ENCODE results near the gene TAF4. TPM values are rescaled to one million over a fixed set of nuclear protein-coding genes. Genes with fewer than 3 reads are reported as not detected.

TAF4 gene
- total and polyA plus RNA-seq, 2 of the 13 experiments (the other 11 are each of a cell fraction or from before 2014, with no cell fraction given), result 5.9 to 12.0 TPM

DNA sequence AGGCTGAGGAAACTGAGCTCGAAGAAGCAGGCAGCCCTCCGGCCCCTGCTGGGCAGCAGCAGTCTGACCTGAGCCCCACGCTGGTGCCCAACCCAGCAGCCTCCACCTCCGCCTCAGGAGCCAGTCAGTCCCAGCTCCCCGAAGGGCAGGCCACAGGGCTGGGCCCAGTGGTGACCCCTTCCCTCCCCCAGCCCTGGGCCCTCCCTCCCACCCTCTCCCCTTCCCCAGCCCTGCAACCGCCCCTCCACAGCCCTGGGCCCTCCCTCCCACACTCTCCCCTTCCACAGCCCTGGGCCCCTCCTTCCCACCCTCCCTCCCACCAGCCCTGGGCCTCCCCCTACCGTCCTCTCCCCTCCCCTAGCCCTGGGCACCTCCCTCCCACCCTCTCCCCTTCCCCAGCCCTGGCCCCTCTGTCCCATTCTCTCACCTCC lies 115.0 kb downstream of the TAF4 start:
- H3K4me3 ChIP-seq (replicated peaks in 1 of 3; ENCODE audit: insufficient read depth in 1 of 3, low read depth in 2 of 3, low read length in 3 of 3), result no peak overlapping the region
- intact Hi-C loops (cut with micrococcal nuclease; ENCODE audit: unreplicated experiment) (no loop called here), in situ Hi-C loops (cut with HindIII; ENCODE audit: extremely low pct_ligation_motif_present, low pct_unique_long_range_greater_than_20kb) (no loop called here)
- TF ChIP-seq, protein P1, sequence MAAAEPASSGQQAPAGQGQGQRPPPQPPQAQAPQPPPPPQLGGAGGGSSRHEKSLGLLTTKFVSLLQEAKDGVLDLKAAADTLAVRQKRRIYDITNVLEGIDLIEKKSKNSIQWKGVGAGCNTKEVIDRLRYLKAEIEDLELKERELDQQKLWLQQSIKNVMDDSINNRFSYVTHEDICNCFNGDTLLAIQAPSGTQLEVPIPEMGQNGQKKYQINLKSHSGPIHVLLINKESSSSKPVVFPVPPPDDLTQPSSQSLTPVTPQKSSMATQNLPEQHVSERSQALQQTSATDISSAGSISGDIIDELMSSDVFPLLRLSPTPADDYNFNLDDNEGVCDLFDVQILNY (CRISPR knock-in tag; conservative IDR thresholded peaks at IDR 0.05), result no peak
- TF ChIP-seq ZNF225 (CRISPR knock-in tag; IDR thresholded peaks at IDR 0.05) (peak; percentile 8; the same call in 1 of the 2 replicates), REL (CRISPR knock-in tag; conservative IDR thresholded peaks at IDR 0.05) (no peak)
- H3K4me2 ChIP-seq (ENCODE audit: low read depth, low read length), result no peak overlapping the region
- H3K79me2 ChIP-seq (ENCODE audit: insufficient read depth, low read length), result no peaks in the 10 kb centered on the region
- peaks cover 14% of the 10 kb centered on the region; the same call in 1 of the 2 replicates for H4K20me1 ChIP-seq (ENCODE audit: insufficient read depth, low read length)
- H3K4me1 ChIP-seq (ENCODE audit: insufficient read depth, low read length), result peaks cover 19% of the 10 kb centered on the region
- BruUV-seq (replicated peaks), result no TSS peak
- peak; percentile 45 for ATAC-seq
- H2AFZ ChIP-seq (ENCODE audit: low read length), result no peak overlapping the region
- H3K27ac ChIP-seq (ENCODE audit: extremely low read length, insufficient read depth, low read length), result no peak overlapping the region
- H3K27me3 ChIP-seq (ENCODE audit: control insufficient read depth in 1 of 2, insufficient read depth in 2 of 2, low read length in 2 of 2), result no peaks in the 10 kb centered on the region
- FAIRE-seq, result no peak
- no peaks in the 10 kb centered on the region for H3K9me3 ChIP-seq (ENCODE audit: low read length)
- ChIA-PET CTCF (ENCODE audit: low intra/inter-chr PET ratio, low total read pairs) (no interaction called here), POLR2A (no interaction called here)
- WGBS (ENCODE audit: low lambda C conversion rate), result 39% methylated on average over 7 of the region's 7 CpGs
- no peak overlapping the region for H3K9ac ChIP-seq (ENCODE audit: insufficient read depth, low read depth, low read length)
- no peaks in the 10 kb centered on the region for H3K36me3 ChIP-seq (replicated peaks in 1 of 2; ENCODE audit: control insufficient read depth in 1 of 2, insufficient read depth in 2 of 2, low read length in 2 of 2)
- no peak for DNase-seq (ENCODE audit: low spot score)

DNA sequence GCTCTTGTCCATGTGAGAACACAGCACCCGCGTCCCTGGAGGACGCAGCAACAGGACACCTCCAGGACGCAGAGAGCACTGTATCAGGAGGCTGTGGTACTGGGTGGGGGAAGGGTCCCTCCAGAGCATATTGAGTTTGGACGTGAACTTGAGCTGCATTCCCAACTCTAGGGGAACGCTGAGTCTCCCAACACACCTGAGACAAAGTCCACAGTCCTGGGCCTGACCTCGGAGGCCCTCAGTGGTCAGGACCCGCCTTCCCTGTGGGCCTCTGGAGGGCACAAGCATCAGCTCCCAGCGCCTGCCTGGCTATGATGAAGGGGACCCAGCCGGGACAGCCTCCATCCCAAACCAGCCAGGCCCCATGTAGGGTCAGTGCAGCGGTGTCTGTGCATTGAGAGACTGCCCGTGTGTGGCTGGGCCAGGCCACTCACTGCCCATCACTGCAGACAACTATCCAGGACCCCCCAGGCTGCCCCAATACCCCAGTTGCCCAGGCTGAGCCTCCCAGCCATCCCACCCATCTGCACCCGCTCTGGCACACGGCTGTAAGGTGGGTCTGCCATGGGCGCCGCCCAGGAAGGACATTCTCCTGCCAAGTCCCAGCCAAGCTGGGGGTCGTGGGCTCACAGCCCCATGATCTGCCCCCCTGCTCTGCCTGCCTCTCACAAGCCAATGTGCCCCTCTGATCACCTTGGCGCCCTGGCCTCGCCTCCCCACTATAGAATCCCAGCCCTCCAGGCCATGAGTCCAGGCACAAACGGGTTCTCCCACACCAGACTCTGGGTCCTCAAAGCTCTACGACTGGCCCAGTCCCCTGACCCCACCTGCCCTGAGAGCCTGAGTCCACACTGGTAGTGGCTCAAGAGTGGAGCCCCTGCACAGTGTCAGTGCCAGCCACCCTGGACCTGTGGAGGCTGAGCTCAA lies 115.7 kb downstream of the TAF4 start:
- 43% methylated on average over 18 of the region's 21 CpGs for WGBS (ENCODE audit: low lambda C conversion rate)
- DNase-seq (ENCODE audit: low spot score), result peak; percentile 39
- Histone ChIP-seq H3K27me3 (ENCODE audit: control insufficient read depth in 1 of 2, insufficient read depth in 2 of 2, low read length in 2 of 2) (no peaks in the 10 kb centered on the region), H3K36me3 (replicated peaks in 1 of 2; ENCODE audit: control insufficient read depth in 1 of 2, insufficient read depth in 2 of 2, low read length in 2 of 2) (no peaks in the 10 kb centered on the region), H4K20me1 (ENCODE audit: insufficient read depth, low read length) (peaks cover 14% of the 10 kb centered on the region; the same call in 1 of the 2 replicates), H3K4me2 (ENCODE audit: low read depth, low read length) (no peak overlapping the region), H3K79me2 (ENCODE audit: insufficient read depth, low read length) (no peaks in the 10 kb centered on the region), H3K9me3 (ENCODE audit: low read length) (no peaks in the 10 kb centered on the region), H2AFZ (ENCODE audit: low read length) (no peak overlapping the region), H3K27ac (ENCODE audit: extremely low read length, insufficient read depth, low read length) (no peak overlapping the region), H3K4me3 (replicated peaks in 1 of 3; ENCODE audit: insufficient read depth in 1 of 3, low read depth in 2 of 3, low read length in 3 of 3) (no peak overlapping the region), H3K4me1 (ENCODE audit: insufficient read depth, low read length) (peaks cover 14% of the 10 kb centered on the region), H3K9ac (ENCODE audit: insufficient read depth, low read depth, low read length) (no peak overlapping the region)
- ChIA-PET CTCF (ENCODE audit: low intra/inter-chr PET ratio, low total read pairs) (no interaction called here), POLR2A (no interaction called here)
- intact Hi-C loops (cut with micrococcal nuclease; ENCODE audit: unreplicated experiment) (no loop called here), in situ Hi-C loops (cut with HindIII; ENCODE audit: extremely low pct_ligation_motif_present, low pct_unique_long_range_greater_than_20kb) (no loop called here)
- peak; percentile 15 for FAIRE-seq
- peak; percentile 64 for ATAC-seq
- BruUV-seq (replicated peaks), result no TSS peak
- no peak for TF ChIP-seq KMT2B (CRISPR knock-in tag; IDR thresholded peaks at IDR 0.05)
- peak; percentile 65 for TF ChIP-seq TEAD3 (CRISPR knock-in tag; optimal IDR thresholded peaks at IDR 0.05; ENCODE audit: borderline replicate concordance)
- TF ChIP-seq AGO2 (optimal IDR thresholded peaks at IDR 0.05; ENCODE audit: low read depth, low read length), result peak; percentile 24
- TF ChIP-seq, protein P2, sequence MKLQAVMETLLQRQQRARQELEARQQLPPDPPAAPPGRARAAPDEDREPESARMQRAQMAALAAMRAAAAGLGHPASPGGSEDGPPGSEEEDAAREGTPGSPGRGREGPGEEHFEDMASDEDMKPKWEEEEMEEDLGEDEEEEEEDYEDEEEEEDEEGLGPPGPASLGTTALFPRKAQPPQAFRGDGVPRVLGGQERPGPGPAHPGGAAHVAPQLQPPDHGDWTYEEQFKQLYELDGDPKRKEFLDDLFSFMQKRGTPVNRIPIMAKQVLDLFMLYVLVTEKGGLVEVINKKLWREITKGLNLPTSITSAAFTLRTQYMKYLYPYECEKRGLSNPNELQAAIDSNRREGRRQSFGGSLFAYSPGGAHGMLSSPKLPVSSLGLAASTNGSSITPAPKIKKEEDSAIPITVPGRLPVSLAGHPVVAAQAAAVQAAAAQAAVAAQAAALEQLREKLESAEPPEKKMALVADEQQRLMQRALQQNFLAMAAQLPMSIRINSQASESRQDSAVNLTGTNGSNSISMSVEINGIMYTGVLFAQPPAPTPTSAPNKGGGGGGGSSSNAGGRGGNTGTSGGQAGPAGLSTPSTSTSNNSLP (IDR thresholded peaks at IDR 0.05; ENCODE audit: low read depth, low read length), result no peak
- no peak for TF ChIP-seq ZNF496 (CRISPR knock-in tag; IDR thresholded peaks at IDR 0.05; ENCODE audit: insufficient replicate concordance)
- TF ChIP-seq RXRA (CRISPR knock-in tag; IDR thresholded peaks at IDR 0.05), result peak; percentile 91
- peak; percentile 8; the same call in 1 of the 2 replicates for TF ChIP-seq ZNF225 (CRISPR knock-in tag; IDR thresholded peaks at IDR 0.05)
- TF ChIP-seq SETDB1 (CRISPR knock-in tag; IDR thresholded peaks at IDR 0.05; ENCODE audit: borderline replicate concordance), result no peak
- TF ChIP-seq ZNF563 (CRISPR knock-in tag; IDR thresholded peaks at IDR 0.05), result no peak

All from HepG2 (cell line).